ENCODE data around the gene UBE2G2. TPM values are rescaled to one million over a fixed set of nuclear protein-coding genes. Genes with fewer than 3 reads are reported as not detected.
A peak's percentile ranks its signal among the peaks of the same experiment; 100 is the strongest.

The UBE2G2 gene
- total RNA-seq, 2 donors from 2014 or later, result 62.0 to 83.0 TPM

- intact Hi-C loops (cut with DNase I), result no loop called here
- DNase-seq, result no peak
- ATAC-seq, result no peak
Observed at GRCh38 chr21:44758781-44759627, 42.6 kb downstream of the UBE2G2 start.

GRCh38 chr21:44758141-44758561, 43.5 kb downstream of the UBE2G2 start:
- intact Hi-C loops (cut with DNase I), result no loop called here
- DNase-seq, result no peak
- ATAC-seq, result no peak

DNA sequence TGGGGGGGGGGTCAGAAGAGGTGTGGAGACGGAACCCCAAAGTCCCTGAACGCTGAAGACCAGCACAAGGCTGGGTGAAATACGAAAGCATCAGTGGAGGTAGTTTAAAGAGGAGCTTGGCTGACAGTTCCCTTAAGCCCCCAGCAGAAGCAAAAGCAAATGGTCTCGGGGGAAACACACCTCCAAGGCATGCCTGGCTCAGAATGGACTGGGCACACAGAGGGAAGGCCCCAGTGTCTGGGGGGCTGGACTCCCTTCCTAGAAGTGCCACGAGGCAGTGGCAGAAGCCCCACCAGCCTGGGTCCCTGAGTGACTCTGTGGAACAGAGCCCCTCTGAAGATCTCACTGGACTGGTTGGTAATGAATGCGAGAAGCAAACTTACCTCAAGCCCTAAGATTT, 43.9 kb downstream of the UBE2G2 start:
- intact Hi-C loops (cut with DNase I), result no loop called here
- ATAC-seq, result no peak
- no peak for DNase-seq

GRCh38 chr21:44756423-44757185, 45.0 kb downstream of the UBE2G2 start:
- DNase-seq, result no peak
- ATAC-seq, result no peak
- intact Hi-C loops (cut with DNase I), result no loop called here

- ATAC-seq (peak in 1 of 2 donors; percentile 15), DNase-seq (no peak)
Observed at GRCh38 chr21:44755227-44755626, 46.4 kb downstream of the UBE2G2 start.

DNA sequence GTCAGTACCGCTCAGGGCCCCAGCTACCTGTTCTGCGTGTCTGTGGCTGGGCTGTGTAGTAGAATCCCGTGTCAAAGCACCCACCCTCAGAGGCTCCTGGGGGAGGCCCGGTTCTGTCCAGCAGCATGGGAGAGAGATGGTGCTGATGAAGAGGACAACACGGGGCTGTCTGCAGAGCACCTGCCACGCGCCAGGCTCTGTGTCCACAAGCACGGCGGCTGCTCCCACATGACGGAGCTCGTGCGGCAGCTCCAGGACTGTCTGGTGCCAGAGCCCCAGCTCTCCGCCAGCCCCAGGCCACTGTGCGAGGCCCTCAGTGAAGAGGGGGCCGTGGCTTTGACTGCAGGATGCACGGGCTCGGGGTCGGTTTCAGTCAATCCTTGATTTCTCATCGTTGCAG, 48.3 kb downstream of the UBE2G2 start:
- DNase-seq, result no peak
- intact Hi-C loops (cut with DNase I), result no loop called here
- ATAC-seq, result no peak

More at GRCh38 chr21:44755227-44755626, 46.4 kb downstream of the UBE2G2 start:
- intact Hi-C loops (cut with DNase I), result no loop called here

DNA sequence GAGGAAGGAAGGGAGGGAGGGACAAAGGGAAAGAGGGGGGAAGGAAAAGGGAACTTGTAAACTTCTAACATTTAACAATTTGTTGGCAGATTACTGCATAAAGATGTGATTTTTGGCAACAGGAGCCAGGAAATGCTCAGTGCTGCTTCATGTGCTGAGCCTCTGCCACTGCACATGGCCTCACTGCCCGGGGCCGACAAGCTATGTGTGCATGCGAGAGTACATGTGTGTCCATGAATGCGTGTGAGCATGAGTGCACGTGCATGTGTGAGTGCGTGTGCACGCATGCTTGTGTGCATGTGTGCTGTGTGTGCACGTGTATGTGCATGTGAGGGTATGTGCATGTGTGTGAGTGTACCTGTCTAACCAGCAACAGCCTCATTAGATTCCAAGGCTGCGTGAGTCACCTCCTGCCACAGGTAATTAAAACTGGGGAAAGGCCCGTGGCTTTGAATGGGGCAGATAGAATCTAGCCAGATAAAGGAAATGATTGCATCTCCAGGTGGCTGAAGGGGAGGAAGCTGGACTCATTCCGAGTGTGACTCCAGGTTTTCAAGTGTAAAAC, 48.9 kb downstream of the UBE2G2 start:
- no peak for ATAC-seq
- intact Hi-C loops (cut with DNase I), result no loop called here
- DNase-seq, result no peak

GRCh38 chr21:44751799-44752636, 49.6 kb downstream of the UBE2G2 start:
- no peak for ATAC-seq
- intact Hi-C loops (cut with DNase I), result no loop called here
- DNase-seq, result no peak

DNA sequence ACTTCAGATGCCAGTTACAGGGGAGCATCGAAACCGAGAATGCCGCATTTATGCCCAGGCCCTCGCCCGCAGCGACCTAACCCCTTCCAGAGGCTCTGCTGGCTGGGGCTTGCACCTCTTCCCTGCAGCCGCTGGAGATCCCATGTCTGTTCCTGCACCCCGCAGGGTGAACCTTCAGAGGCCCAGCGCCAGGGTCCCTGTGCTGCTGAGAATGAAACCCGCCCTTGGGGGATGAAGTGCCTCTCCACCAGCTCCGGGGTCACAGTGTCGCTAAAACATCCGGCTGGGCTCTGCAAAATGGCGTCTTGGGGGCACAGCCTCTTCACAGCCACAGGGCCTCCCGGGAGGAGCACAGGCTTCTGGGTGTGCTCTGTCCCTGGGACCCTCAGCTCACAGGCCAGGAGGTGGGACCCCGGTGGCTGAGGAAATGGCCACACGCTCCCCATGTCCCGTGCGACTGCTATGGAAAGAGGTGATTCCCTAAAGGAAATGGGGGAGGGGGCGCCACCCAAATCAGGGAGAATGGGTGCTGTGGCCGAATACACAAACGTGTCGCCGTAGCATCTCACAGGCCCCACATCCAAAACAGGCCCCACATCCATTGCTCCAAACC, 50.3 kb downstream of the UBE2G2 start:
- intact Hi-C loops (cut with DNase I), result no loop called here
- no peak for ATAC-seq
- DNase-seq, result no peak

- no peak for DNase-seq
- no peak for ATAC-seq
- intact Hi-C loops (cut with DNase I), result no loop called here
Observed at GRCh38 chr21:44750675-44751025, 51.0 kb downstream of the UBE2G2 start.

DNA sequence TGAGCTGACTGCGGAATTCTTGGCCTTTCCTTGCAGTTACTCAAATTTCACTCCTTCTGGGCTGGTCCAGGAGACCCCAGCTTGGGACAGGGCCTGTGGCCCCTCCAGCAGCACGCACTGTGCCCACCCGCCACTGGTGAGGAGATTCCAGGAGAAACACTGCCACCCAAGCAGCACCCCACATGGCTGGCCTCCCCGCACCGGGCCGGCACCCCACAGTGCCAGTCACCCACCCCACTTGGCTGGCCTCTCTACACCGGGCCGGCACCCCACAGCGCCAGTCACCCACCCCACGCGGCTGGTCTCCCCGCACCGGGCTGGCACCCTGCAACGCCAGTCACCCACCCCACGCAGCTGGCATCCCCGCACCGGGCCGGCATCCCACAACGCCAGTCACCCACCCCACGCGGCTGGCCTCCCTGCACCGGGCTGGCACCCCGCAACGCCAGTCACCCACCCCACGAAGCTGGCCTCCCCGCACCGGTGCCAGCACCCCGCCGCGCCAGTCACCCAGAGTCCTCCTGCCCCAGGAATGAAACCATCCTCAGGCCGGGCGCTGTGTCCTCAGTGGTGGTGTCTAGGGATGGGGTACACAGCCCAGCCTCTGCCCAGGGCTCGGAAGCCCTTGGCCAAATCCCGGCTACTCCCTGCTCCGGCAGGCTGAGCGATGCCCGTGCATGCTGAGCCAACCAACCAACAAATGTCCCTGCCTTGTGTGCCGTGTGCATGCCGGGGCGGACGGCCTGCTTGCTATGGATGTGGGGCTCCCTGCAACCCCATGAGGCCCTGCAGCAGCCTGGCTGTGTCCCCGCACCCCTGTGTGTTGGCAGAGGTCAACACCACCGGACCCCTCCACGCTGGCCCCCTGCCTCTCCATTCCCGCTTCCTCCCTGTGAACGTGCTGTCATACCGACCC, 51.6 kb downstream of the UBE2G2 start:
- ATAC-seq (no peak), DNase-seq (no peak)

GRCh38 chr21:44749116-44749758, 52.4 kb downstream of the UBE2G2 start:
- ATAC-seq, result no peak
- no peak for DNase-seq
- intact Hi-C loops (cut with DNase I), result no loop called here

More for the DNA sequence above, 51.6 kb downstream of the UBE2G2 start:
- intact Hi-C loops (cut with DNase I), result no loop called here

DNA sequence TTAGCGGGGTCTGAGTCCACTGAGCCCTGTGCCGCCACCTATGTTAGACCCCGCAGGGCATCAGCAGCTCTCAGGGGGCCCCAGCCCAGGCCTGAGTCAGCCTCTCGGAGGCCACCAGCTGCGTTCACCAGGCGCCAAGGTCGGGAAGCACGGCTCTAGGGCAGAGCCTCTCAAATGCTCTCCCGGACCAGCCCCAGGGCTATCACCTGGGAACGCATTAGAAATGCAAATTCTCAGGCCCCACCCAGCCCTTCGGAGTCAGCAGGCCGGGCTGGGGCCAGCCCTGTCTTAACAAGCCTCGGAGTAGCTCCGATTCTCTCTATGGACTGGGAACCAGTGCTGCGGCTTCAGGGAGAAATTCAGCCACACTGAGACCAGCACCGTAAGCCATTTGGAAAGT, 53.0 kb downstream of the UBE2G2 start:
- DNase-seq (no peak), ATAC-seq (no peak)
- intact Hi-C loops (cut with DNase I), result no loop called here

DNA sequence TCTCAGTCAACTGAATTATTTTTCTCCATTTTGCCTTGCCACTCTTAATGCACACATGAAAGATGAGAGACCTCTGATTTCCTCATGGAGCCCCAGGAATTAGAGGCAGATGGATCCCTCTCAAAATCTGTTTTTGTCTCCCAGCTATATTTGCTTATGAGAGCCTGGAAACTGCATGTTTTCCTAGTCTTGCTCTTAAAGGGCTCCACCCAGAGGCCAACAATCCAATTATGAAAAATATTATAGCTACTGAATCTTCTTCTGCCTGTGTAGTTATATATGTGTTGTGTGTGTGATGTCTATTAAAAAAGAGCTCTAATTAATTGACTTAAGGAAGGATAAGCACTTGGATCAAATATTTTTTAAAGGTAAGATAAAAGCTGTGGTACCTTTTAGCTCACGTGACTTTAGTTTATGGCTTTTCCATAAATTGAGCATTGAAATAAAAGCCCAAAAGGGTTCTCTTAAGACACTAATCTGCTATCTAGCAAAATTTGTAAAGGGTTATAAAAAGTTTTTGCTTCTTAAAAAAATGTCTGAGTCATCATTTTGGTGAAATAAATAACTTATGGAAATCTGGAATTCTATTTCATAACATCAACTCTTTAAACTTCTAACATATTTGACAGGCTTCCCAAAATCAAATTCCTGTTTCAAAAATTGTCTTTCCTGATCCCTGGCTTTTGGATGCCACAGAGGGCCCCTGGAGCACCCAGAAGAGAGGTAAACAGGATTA, 59.0 kb downstream of the UBE2G2 start:
- intact Hi-C loops (cut with DNase I), result loop anchor here in 1 of 2 donors (5.0 kb wide), 1 partner anchor 230 kb away; no protein-coding TSS in a partner anchor
- ATAC-seq, result no peak
- no peak for DNase-seq

- DNase-seq (no peak), ATAC-seq (no peak)
- intact Hi-C loops (cut with DNase I), result loop anchor here in 1 of 2 donors (5.0 kb wide), 1 partner anchor 230 kb away; no protein-coding TSS in a partner anchor
Observed at GRCh38 chr21:44741921-44742320, 59.7 kb downstream of the UBE2G2 start.

DNA sequence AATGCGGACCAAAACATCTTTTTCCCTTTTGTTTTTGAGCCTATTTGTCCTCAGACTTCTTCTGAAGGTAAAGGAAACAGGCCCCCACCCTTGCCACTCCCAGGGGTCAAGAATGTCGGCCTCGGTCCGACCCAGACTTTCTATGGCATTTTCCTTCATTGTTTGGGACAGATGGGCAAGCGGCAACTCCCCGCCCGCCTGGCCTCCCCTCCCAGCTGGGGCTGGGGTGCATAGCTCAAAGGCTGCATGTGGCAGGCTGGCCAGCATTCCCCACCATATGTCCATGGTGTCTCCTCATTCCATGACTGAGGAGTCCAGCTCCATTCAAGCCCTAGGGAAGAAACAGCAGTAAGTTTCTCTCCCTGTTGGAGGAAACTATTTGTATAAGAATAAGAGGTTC, 60.9 kb downstream of the UBE2G2 start:
- intact Hi-C loops (cut with DNase I), result loop anchor here in 1 of 2 donors (5.0 kb wide), 1 partner anchor 228 kb away; no protein-coding TSS in a partner anchor
- ATAC-seq (no peak), DNase-seq (no peak)

DNA sequence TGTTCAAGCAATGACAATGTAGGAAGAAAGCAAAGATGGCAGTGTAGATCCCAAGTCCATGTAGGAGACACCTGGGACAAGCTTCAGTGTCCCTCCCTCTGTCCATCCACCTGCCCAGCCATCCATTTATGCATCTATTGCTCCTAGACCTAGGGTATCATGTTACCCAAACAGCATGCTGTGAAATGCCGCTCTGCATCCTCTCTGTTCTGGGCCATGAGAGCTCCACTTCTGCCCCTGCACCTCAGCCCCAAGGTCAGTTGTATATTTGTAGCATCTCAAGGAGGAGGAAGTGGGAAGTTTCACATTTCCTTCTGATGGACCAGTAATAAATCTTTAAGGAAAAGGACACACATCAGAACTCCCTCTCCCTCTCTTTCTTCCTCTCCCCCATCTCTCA, 62.3 kb downstream of the UBE2G2 start:
- DNase-seq (no peak), ATAC-seq (no peak)
- intact Hi-C loops (cut with DNase I), result no loop called here
